Stimulated activated CD4-positive, alpha-beta T cell treated with anti-CD3 and anti-CD28 coated beads, Interleukin-2, amount 100 ng/mL, for 4 hours (primary cell): ENCODE data around the gene KLHL33.
"Not testable (repeated sequence)": the region's sequence is repeated elsewhere in the genome, so short reads cannot be mapped to it uniquely, and the experiment has no call there.

Experiments used
- DNase-seq: peaks from one replicate; pipeline ENCODE4 v3.0.0-alpha.2; 2020; ENCODE audit warnings: low read depth

KLHL33 gene

GRCh38 chr14:20446889-20447288, 10.9 kb upstream of the KLHL33 start:
- DNase-seq: no peak

DNA sequence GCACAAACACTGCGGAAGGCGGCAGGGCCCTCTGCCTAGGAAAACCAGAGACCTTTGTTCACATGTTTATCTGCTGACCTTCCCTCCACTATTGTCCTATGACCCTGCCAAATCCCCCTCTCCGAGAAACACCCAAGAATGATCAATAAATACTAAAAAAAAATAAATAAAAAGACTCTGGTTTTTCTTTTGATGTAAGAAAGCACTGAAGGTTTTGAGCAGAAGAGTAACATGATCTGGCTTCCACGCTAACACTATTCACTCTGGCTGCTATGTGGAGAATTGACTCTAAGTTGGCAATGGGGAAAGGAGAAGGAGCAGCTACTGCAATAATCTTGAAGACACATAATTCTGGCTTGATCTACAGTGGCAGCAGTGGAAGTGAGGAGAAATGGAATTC, 7.7 kb upstream of the KLHL33 start:
- not testable (repeated sequence) for DNase-seq

- DNase-seq: no peak
These were observed 5.5 kb upstream of the KLHL33 start for GRCh38 chr14:20441461-20441860.

- DNase-seq: peak; percentile 19
These were observed 4.9 kb upstream of the KLHL33 start for GRCh38 chr14:20440882-20441281.

GRCh38 chr14:20440465-20440864, 4.5 kb upstream of the KLHL33 start:
- no peak for DNase-seq

DNA sequence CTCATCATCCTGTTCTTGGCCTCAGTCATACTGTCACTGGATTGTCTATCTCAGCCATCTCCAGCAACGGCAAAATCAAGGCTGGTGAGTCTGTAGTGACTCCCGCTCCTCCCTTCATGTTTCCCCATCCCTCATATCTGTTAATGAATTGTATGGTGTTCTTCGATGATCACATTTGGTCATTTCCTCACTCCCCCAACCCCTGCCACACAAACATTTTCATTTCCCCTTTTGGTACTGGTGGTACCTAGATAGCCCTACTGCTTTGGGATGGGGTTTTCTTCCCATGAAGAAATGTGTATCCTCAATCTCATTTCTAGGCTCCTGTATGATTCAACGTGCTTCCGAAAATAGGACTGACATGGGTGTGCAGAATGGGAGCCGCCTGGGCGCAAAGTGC, 2.7 kb upstream of the KLHL33 start:
- no peak for DNase-seq

GRCh38 chr14:20436363-20436755, 393 bp upstream of the KLHL33 start:
- no peak for DNase-seq

DNA sequence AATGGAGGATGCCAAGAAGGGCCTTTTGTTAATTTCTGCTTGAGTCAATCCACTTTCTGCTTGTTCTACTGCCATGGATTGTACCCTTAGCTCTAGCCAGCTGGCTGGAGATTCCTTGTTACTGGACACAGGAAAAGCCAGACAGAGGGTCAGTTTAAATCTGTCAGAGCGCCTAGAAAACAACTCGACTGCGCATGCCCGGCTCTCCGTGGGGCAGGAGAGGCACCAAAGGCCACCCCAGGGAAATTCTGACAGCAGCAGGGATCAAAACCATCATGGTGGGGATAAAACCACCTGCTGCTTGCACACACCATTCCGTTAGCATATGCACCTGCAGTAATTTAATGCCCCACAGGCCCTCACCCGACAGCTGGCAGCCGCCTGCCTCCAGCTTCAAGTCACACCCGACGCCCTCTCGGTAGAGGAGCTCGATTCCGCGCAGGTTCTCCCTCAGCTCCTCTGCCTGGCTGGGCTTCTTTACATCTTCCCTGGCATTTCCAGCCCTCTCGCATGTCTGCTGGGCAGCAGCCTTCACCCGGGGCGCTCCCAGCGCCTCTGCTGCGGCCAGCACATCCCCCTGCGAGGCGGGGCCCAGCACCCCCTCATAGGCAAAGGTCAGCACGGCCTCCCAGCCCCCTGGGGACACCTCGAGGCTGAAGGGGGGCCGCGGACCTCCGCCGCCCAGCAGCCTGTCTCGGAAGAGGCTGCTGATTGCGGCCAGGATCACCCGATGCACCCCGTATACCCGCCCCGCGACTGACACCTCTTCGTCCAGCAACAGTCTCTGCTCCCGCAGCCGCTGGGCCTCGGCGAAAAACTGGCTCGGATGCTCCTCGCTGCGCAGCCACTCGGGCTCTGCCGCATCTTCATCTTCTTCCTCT, 1.0 kb downstream of the KLHL33 start:
- no peak for DNase-seq

GRCh38 chr14:20429801-20430669, 5.9 kb downstream of the KLHL33 start:
- no peak for DNase-seq

- no peak for DNase-seq
These were observed 7.2 kb downstream of the KLHL33 start for GRCh38 chr14:20428802-20429201.

GRCh38 chr14:20428010-20428365, 8.0 kb downstream of the KLHL33 start:
- DNase-seq: no peak

DNA sequence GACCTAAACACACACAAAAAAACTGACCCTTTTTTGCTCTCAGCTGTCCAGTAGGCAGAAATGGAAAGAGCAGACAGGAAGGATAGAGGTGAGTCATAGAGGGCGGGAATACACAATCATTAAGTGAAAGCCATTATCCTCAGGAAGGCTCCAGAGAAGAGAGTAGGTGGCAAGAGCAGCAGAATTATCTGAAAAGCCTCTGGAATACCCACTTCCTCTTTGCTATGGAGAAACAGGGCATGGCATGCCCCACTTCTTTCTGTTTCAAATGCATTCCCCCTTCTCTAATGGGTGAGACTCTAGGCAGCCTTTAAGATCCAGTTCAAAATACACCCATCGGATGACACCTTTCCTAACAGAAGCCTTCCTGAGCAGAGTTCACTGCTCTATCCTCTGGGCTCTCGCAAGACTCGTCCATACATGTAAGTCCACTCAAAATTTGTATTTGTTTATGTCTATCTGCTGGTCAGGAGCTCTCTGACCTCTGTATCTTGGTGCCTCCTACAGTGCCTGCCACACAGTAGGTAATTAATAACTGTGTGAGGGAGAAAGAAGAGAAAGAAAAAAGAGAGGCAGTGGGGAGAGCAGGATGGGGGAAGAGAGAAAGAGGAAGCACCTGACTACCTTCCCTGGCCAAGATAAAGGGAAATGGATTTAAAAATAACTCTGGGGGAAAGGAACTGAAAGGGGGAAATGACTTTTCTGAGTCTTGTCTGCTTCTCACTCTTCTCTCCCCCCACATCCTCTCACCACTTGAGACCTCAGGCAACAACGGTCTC, 8.5 kb downstream of the KLHL33 start:
- no peak for DNase-seq

DNA sequence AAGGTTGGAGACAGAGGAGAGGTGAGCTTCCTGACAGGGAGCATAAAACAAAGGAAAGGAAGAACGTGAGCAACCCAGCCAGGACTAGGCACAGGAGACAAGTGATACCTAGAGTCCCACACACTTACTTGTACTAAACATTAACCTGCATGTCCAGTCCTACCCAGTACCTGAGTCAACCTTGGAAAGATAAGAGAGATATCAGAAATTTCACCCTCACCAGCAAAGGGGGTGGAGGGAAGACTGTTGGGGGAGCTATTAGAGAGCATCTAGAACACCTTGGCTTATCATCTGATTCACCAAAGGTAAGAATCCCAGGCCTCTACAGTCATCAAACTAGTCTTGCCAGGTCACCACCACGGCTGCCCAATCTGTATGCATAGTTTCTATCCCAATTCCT, 11.1 kb downstream of the KLHL33 start:
- no peak for DNase-seq

DNA sequence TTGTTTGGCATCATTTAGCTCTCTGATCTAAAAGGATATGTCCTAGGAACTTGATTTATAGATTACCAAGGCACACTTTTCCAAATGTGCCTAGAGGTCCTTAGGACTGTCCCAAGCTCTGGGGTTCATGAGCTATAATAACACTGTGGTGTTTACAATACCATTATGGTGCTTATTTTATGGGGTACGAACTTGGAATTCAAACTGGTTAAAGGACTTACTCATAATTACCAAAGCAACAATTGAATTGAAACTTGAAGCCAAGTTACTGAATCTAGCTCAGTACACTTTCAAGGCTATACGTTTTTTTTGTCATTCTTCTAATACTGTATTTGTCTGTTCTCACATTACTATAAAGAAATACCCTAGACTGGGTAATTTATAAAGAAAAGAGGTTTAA, 13.1 kb downstream of the KLHL33 start:
- DNase-seq: no peak

DNA sequence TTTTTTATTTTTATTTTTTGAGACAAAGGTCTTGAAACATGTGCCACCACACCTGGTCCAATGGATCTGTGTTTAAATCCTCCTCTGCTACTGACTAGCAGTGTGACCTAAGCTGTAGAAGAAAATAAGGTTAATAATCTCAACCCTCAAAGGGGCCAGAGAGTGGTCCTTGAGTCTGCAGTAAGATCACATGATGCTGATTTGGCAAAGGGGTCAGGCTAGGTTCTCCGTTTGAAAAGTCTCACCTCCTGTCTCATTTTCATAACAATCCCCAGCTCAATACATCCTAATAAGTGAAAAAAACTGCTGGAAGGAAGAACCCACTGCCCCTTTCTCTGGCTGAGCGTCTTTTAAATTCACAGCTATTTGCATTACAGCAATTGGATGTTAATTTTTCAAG, 14.7 kb downstream of the KLHL33 start:
- no peak for DNase-seq

DNA sequence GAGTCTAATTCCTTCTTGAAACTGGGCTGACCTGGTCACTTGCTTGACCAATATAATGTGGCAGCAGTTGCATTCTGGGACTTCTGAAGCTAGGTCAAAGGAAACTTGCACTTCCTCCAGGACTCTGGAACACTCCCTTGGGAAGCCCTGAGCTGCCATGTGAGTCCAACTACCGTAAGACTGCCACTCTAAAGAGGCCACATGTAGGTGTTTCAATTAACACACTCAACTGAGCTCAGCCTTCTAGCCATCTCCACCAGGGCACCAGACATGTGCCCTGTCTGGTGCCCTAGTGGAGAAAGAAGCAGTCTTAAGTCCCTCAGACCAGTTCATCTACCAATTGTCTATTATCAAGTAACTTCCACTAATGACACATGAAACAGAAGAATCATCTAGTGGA, 16.5 kb downstream of the KLHL33 start:
- DNase-seq: no peak

DNA sequence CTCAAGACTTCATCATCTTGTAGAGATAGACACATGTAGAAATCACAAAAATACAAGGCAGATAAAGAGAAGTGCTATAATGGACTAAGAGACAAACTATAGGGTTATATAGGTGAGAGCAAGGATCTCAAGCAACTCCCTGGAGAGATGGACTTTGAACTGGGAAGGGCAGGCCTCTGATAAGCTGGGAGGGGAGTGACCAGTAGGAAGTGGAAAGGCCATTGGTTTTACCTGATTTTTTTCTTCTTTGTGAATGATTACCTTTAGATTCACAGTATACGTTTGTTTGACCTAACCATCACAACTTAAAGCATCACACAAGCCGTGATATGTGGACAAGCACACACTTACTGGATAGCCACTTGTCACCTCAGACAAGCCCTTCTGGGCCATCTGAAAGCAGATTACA, 17.5 kb downstream of the KLHL33 start:
- no peak for DNase-seq

DNA sequence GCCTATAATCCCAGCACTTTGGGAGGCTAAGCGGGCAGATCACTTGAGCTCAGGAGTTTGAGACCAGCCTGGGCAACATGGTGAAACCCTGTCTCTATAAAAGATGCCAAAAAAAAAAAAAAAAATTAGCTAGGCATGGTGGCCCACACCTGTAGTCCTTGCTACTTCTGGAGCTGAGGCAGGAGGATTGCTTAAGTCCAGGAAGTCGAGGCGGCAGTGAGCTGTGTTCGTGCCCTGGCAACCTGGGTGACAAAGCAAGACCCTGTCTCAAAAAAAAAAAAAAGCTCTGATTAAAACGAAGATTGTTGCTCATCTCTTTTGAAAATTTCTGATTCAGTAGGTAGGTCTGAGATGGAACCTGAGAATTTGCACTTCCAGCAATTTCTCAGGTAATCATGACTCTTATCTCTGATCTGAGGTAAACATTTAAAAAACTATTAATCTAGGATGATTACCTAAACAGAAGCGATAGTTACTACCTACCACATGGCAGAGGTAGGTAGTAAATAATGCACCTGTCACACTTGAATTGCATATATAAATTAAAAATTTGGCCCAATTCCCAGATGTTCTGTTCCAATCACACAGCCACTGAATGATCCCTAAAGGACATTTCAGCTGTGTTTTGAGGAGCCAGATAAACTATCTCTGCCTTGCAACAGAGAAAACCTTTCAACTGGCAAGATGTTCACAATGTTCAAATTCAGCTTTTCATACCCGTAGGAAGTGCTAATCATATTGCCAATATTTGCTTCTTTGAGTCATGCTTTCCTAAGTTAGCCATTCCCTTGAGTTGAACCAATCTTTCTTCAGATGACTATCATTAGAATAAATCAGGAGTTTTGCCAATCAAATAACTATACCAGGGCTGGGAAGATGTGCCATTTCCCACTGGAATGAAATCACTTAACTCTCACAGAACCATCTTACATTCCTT, 18.4 kb downstream of the KLHL33 start:
- no peak for DNase-seq

- no peak for DNase-seq
These were observed 19.7 kb downstream of the KLHL33 start for GRCh38 chr14:20416223-20416622.

GRCh38 chr14:20415782-20416206, 20.2 kb downstream of the KLHL33 start:
- DNase-seq: peak; percentile 26

DNA sequence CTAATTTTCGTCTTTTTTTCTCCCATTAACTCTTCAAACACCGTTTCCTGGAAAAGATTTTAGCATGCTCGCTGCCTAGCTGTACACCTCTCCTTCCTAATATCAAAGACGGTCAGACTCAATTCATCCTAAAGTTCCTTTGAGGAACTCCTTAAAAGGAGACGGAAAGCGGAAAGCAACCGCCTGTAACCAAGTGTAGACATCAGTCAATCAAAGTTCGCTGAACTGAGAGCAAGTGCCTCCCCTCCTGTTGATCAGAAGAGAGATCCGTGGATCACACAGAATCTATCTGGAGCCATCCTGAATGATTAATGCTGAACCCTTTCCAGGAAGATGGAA, 22.3 kb downstream of the KLHL33 start:
- DNase-seq: no peak
